GM12878 (cell line): ENCODE measurements around the gene AKAP13. TPM values are rescaled to one million over a fixed set of nuclear protein-coding genes. Genes with fewer than 3 reads are reported as not detected.

Experiments
- ATAC-seq: fragments of 200-7000 bp; cut with Tn5 transposase; 3 replicates; pipeline ENCODE4 v1.9.1; 2020; ENCODE audit warnings: mild to moderate bottlenecking, moderate library complexity
- BruUV-seq: library from RNA; stranded (reverse); fragments of 400-500 nt; replicated peaks from 2 replicates; lab custom pipeline; 2021; lab: Mats Ljungman, UMichigan
- CTCF ChIA-PET: fragments of 300-600 bp; sonication (Branson Sonifier 250); formaldehyde crosslinking; extraction: SDS; loops from one replicate; lab custom pipeline; 2021; ENCODE audit warnings: inconsistent platforms; lab: Yijun Ruan, JAX
- POLR2A ChIA-PET: fragments of 350-600 bp; formaldehyde crosslinking; extraction: SDS; loops from one replicate; lab custom pipeline; 2021; ENCODE audit warnings: inconsistent platforms; lab: Charles Lee
- RAD21 ChIA-PET: fragments of 300-600 bp; sonication (Branson Sonifier 250); formaldehyde crosslinking; loops from one replicate; lab custom pipeline; 2023; ENCODE audit warnings: antibody characterized with exemption; ENCODE audit not compliant: unreplicated experiment; lab: Charles Lee
- SMC1A ChIA-PET: fragments of 300-600 bp; sonication (Branson Sonifier 250); formaldehyde crosslinking; loops from one replicate; lab custom pipeline; 2023; ENCODE audit not compliant: unreplicated experiment, uncharacterized antibody; lab: Charles Lee
- DNase-seq: peaks from one replicate; pipeline ENCODE4 v3.0.0-alpha.2; 2011; ENCODE audit warnings: low read depth, low spot score
- FAIRE-seq: peaks from 3 replicates; lab custom pipeline; 2011; peaks lifted over from hg19 to GRCh38; lab: Jason Lieb, UNC
- H2AFZ ChIP-seq: 2 replicates; pipeline ENCODE4 v1.6.0; 2011; ENCODE audit warnings: low read depth, low read length, control low read depth; ENCODE audit not compliant: control insufficient read depth
- H3K27ac ChIP-seq: 2 replicates; pipeline ENCODE4 v1.5.1; 2011; ENCODE audit warnings: control low read depth; ENCODE audit not compliant: control insufficient read depth, insufficient read depth
- H3K27me3 ChIP-seq, 2 experiments: replicated peaks in 1 of 2; 2 replicates each; pipeline versions ENCODE4 v1.6.0 to v1.6.1; 2011; ENCODE audit warnings: low read length in 1 of 2; ENCODE audit not compliant: control insufficient read depth in 2 of 2, insufficient read depth in 2 of 2
- H3K36me3 ChIP-seq, 2 experiments: 2 replicates each; pipeline ENCODE4 v1.5.1; 2011; ENCODE audit warnings: low read length in 1 of 2; ENCODE audit not compliant: control insufficient read depth in 2 of 2, insufficient read depth in 2 of 2
- H3K4me1 ChIP-seq: 2 replicates; pipeline ENCODE4 v1.6.1; 2011; ENCODE audit warnings: mild to moderate bottlenecking, low read length, moderate library complexity, mixed read lengths; ENCODE audit not compliant: control insufficient read depth, insufficient read depth
- H3K4me2 ChIP-seq: 2 replicates; pipeline ENCODE4 v1.6.0; 2011; ENCODE audit warnings: control low read depth; ENCODE audit not compliant: control insufficient read depth, insufficient read depth
- H3K4me3 ChIP-seq: fragments of 200-600 bp; sonication (generic); 2 replicates; pipeline ENCODE4 v1.5.1; 2016
- H3K79me2 ChIP-seq: 2 replicates; pipeline ENCODE4 v1.6.0; 2011; ENCODE audit warnings: low read length; ENCODE audit not compliant: control insufficient read depth, insufficient read depth
- H3K9ac ChIP-seq: 2 replicates; pipeline ENCODE4 v1.8.0; 2011; ENCODE audit warnings: low read length, control low read depth, mixed read lengths; ENCODE audit not compliant: control insufficient read depth, insufficient read depth
- H3K9me3 ChIP-seq: replicated peaks from 3 replicates; pipeline ENCODE4 v1.5.1; 2011; ENCODE audit warnings: mild to moderate bottlenecking, low read length; ENCODE audit not compliant: control insufficient read depth, insufficient read depth
- H4K20me1 ChIP-seq: 2 replicates; pipeline ENCODE4 v1.6.0; 2011; ENCODE audit not compliant: control insufficient read depth, insufficient read depth
- BACH1 ChIP-seq: fragments of 450-650 bp; IDR thresholded peaks from 2 replicates; pipeline ENCODE4 v1.6.1; 2017; ENCODE audit warnings: mild to moderate bottlenecking, borderline replicate concordance
- BMI1 ChIP-seq: fragments of 450-650 bp; IDR thresholded peaks from 2 replicates; pipeline ENCODE4 v1.6.1; 2016; ENCODE audit warnings: mild to moderate bottlenecking, moderate library complexity, borderline replicate concordance
- CREM ChIP-seq: IDR thresholded peaks from 2 replicates; pipeline ENCODE4 v1.6.1; 2014; ENCODE audit warnings: antibody characterized with exemption, low read depth
- HDAC6 ChIP-seq: fragments of 200-600 bp; sonication (generic); IDR thresholded peaks from one replicate; pipeline ENCODE4 v1.8.0; 2017; ENCODE audit warnings: antibody characterized with exemption; ENCODE audit not compliant: unreplicated experiment
- IKZF2 ChIP-seq, 2 experiments: fragments of 450-650 bp; IDR thresholded peaks; 2 replicates each; pipeline ENCODE4 v1.6.1; 2017; ENCODE audit warnings: mild to moderate bottlenecking in 2 of 2, moderate library complexity in 2 of 2
- NFYB ChIP-seq: IDR thresholded peaks from 2 replicates; pipeline ENCODE4 v1.6.1; 2011; ENCODE audit warnings: low read depth, mild to moderate bottlenecking, low read length, improper control_type of control experiment, moderate library complexity; ENCODE audit not compliant: insufficient read depth
- RUNX3 ChIP-seq: IDR thresholded peaks from 2 replicates; pipeline ENCODE4 v1.6.1; 2012; ENCODE audit warnings: low read length, inconsistent platforms
- TAF1 ChIP-seq: IDR thresholded peaks from 2 replicates; pipeline ENCODE4 v1.6.1; 2011; ENCODE audit warnings: mild to moderate bottlenecking, low read depth, low read length, borderline replicate concordance
- WGBS: methylation state at CpG from one replicate; pipeline ENCODE4 v1.1.6; 2016; ENCODE audit warnings: low lambda C conversion rate; ENCODE audit not compliant: insufficient replicate concordance, insufficient coverage; ENCODE audit errors: missing lambda C conversion rate; 5-methylcytosine and 5-hydroxymethylcytosine counted together
- in situ Hi-C: fragments of 300-500 bp; cut with MboI; formaldehyde crosslinking; loops from 9 replicates; pipeline ENCODE4 v1.14.3; 2018; ENCODE audit warnings: mixed read lengths
- intact Hi-C: fragments of 100-400 bp; cut with micrococcal nuclease; formaldehyde crosslinking; loops from one replicate; pipeline ENCODE4 v1.14.2; 2022; ENCODE audit not compliant: unreplicated experiment
- polyA plus RNA-seq, 11 experiments: library from polyadenylated mRNA; depleted of rRNA in 4 of 11; unstranded in 6 of 11; stranded (reverse) in 5 of 11; fragments of >200 nt; fragmentation: Nextera tagmentation in 4 of 11; fragmentation: Illumina TruSeq in 1 of 11; extraction: Ambion mirVana in 4 of 11; extraction: Trizol in 1 of 11; gene quantifications; 1 replicate in 1 of 11; 2 replicates in 10 of 11; pipeline versions ENCODE4 v1.2.1 to v1.2.3, GENCODE V29; 2011 to 2016; ENCODE audit warnings: inconsistent platforms in 2 of 11, missing spikeins in 2 of 11, low read depth in 1 of 11
- total RNA-seq, 4 experiments: library from RNA; depleted of rRNA in 3 of 4; stranded (reverse); fragments of >200 nt in 3 of 4; fragmentation: Illumina TruSeq in 1 of 4; extraction: Trizol in 1 of 4; gene quantifications; 2 replicates each; pipeline versions ENCODE4 v1.2.1 to v1.2.3, GENCODE V29; 2013 to 2021

Gene AKAP13
- total and polyA plus RNA-seq, 10 of the 15 experiments (the other 5 are each of a cell fraction or from before 2014, with no cell fraction given), result 14.4 to 74.9 (median 55.1) TPM

DNA sequence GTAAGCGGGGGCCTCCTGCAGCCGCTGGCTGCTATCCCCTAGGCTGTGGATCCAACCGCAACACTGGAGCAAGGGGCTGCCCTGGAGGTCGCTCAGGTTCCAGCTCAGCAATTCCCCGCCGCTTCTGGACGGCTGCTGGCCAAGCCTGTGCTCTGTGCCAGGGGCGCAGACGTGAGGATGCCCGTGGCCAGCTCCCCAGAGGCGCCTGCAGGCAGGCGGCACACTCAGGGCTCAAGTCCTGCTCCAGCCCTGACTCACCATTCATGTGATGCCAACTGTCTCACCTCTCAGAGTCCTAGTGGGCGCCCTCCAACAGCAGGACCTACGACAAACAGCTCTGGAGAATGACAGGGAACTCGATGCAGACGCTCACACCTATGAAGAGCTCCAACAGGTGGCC lies 382.8 kb downstream of the AKAP13 start:
- Histone ChIP-seq H2AFZ (no peak overlapping the region), H3K27me3 (no peaks in the 10 kb centered on the region), H3K79me2 (no peaks in the 10 kb centered on the region), H3K4me1 (no peaks in the 10 kb centered on the region), H3K4me3 (no peak overlapping the region), H3K4me2 (no peak overlapping the region), H3K9ac (no peak overlapping the region), H3K9me3 (no peaks in the 10 kb centered on the region), H3K36me3 (no peaks in the 10 kb centered on the region), H3K27ac (no peak overlapping the region), H4K20me1 (no peaks in the 10 kb centered on the region)
- TF ChIP-seq RUNX3 (no peak), IKZF2 (IDR thresholded peaks at IDR 0.05) (no peak), BMI1 (no peak), BACH1 (no peak), TAF1 (no peak), NFYB (no peak), CREM (no peak), HDAC6 (no peak)
- FAIRE-seq, result no peak
- ChIA-PET POLR2A (no interaction called here), SMC1A (interaction anchor here (0.6 kb wide), 1 partner anchor 1048 kb away, joined by 4 read pairs; no protein-coding TSS in a partner anchor), RAD21 (no interaction called here), CTCF (interaction anchor here (1.9 kb wide), 1 partner anchor 32 kb away, joined by 5 read pairs; no protein-coding TSS in a partner anchor)
- in situ Hi-C loops (no loop called here), intact Hi-C loops (no loop called here)
- DNase-seq, result no peak
- 90% methylated on average over 15 of the region's 16 CpGs for WGBS
- BruUV-seq, result no TSS peak
- ATAC-seq, result no peak
